DOHH2 (cell line): ENCODE measurements around the gene ISOC2.

Experiments
- H3F3A ChIP-seq: fragments of 200-600 bp; sonication (generic), shearing (Covaris generic); 2 replicates; pipeline ENCODE4 v1.6.0; 2016; ENCODE audit warnings: antibody characterized with exemption, mild to moderate bottlenecking; ENCODE audit not compliant: control insufficient read depth, insufficient read depth
- H3K27ac ChIP-seq: fragments of 200-600 bp; sonication (generic); 2 replicates; pipeline ENCODE4 v1.5.1; 2014; ENCODE audit warnings: low read depth, mild to moderate bottlenecking, low read length, moderate library complexity
- H3K27me3 ChIP-seq: fragments of 200-600 bp; sonication (generic); 2 replicates; pipeline ENCODE4 v1.6.1; 2014; ENCODE audit warnings: mild to moderate bottlenecking, low read length, mixed read lengths; ENCODE audit not compliant: control insufficient read depth
- H3K36me3 ChIP-seq: fragments of 200-600 bp; sonication (generic); 2 replicates; pipeline ENCODE4 v1.6.1; 2014; ENCODE audit warnings: mild to moderate bottlenecking, low read length, moderate library complexity, mixed read lengths; ENCODE audit not compliant: control insufficient read depth
- H3K4me1 ChIP-seq: fragments of 200-600 bp; sonication (generic); 2 replicates; pipeline ENCODE4 v1.6.1; 2014; ENCODE audit warnings: mild to moderate bottlenecking, low read length, mixed read lengths; ENCODE audit not compliant: control insufficient read depth
- H3K4me2 ChIP-seq: fragments of 200-600 bp; sonication (generic); 2 replicates; pipeline ENCODE4 v1.6.0; 2014; ENCODE audit warnings: mild to moderate bottlenecking, low read length, moderate library complexity
- H3K4me3 ChIP-seq: fragments of 200-600 bp; sonication (generic); 2 replicates; pipeline ENCODE4 v1.5.1; 2014; ENCODE audit warnings: mild to moderate bottlenecking, low read length, mixed read lengths
- H3K79me2 ChIP-seq: fragments of 200-600 bp; sonication (generic); 2 replicates; pipeline ENCODE4 v1.6.1; 2014; ENCODE audit warnings: mild to moderate bottlenecking, low read length, mixed read lengths; ENCODE audit not compliant: control insufficient read depth
- H3K9me2 ChIP-seq: fragments of 200-600 bp; sonication (generic); replicated peaks from 2 replicates; pipeline ENCODE4 v1.6.1; 2014; ENCODE audit warnings: mild to moderate bottlenecking, low read length, mixed read lengths; ENCODE audit not compliant: control insufficient read depth
- H3K9me3 ChIP-seq: fragments of 200-600 bp; sonication (generic); 2 replicates; pipeline ENCODE4 v1.6.1; 2014; ENCODE audit warnings: antibody characterized with exemption, low read length, mixed read lengths; ENCODE audit not compliant: control insufficient read depth, insufficient read depth
- H4K20me1 ChIP-seq: fragments of 200-600 bp; sonication (generic); 2 replicates; pipeline ENCODE4 v1.6.0; 2014; ENCODE audit warnings: low read depth, mild to moderate bottlenecking, antibody characterized with exemption, low read length, moderate library complexity; ENCODE audit not compliant: control insufficient read depth, insufficient read depth
- CTCF ChIP-seq: fragments of 200-600 bp; sonication (generic); IDR thresholded peaks from one replicate; pipeline ENCODE4 v1.5.1; 2014; ENCODE audit warnings: antibody characterized with exemption, mild to moderate bottlenecking, low read depth, low read length; ENCODE audit not compliant: poor library complexity, severe bottlenecking
- EZH2phosphoT487 ChIP-seq: fragments of 200-600 bp; sonication (generic); IDR thresholded peaks from 2 replicates; pipeline ENCODE4 v1.6.1; 2017; ENCODE audit warnings: borderline replicate concordance, mild to moderate bottlenecking, antibody characterized with exemption, low read length, moderate library complexity, mixed read lengths

Gene ISOC2

GRCh38 chr19:55486043-55486970 lies 24.9 kb upstream of the ISOC2 start:
- no peaks in the 10 kb centered on the region for H3K9me3 ChIP-seq
- H3K36me3 ChIP-seq = peaks cover 5% of the 10 kb centered on the region
- TF ChIP-seq CTCF = no peak
- peak overlapping the region; percentile 74 for H3K4me2 ChIP-seq
- H3K4me1 ChIP-seq = peaks cover 18% of the 10 kb centered on the region
- no peaks in the 10 kb centered on the region; the same call in 1 of the 2 replicates for H3F3A ChIP-seq
- peaks cover 5% of the 10 kb centered on the region for H3K79me2 ChIP-seq
- H3K4me3 ChIP-seq = peak overlapping the region; percentile 92
- no peaks in the 10 kb centered on the region for H4K20me1 ChIP-seq
- H3K27me3 ChIP-seq = no peaks in the 10 kb centered on the region
- H3K9me2 ChIP-seq = no peaks in the 10 kb centered on the region
- no peak overlapping the region for H3K27ac ChIP-seq

DNA sequence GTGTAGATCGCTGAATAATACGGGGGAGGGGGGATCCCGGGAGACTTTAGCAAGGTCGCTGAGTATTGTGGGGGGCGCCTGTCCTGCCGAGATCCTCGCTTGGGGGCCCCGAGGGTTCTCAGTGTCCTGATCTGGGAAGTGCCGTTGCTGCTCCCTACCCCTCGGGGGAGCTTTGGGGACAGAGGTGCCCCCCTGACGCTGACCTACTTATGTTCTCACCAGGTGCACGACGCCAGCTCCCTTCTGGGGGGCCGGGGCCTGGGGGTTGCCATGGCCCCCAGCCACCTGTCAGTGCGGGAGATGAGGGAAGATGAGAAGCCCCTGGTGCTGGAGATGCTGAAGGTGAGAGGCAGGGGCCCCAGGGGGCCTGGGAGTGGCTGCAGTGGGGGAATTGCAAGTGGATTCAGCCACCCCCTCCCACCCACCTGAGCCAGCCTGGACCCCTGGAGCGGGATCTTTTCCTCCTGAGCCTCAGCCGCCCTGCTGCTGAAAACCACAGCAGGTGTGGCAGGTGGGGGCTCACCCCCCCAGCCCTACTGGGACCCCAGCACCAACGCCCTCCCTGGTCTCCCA lies 24.1 kb upstream of the ISOC2 start:
- H3K27me3 ChIP-seq = no peaks in the 10 kb centered on the region
- H3F3A ChIP-seq = no peaks in the 10 kb centered on the region; the same call in 1 of the 2 replicates
- peak overlapping the region; percentile 74 for H3K4me2 ChIP-seq
- peaks cover 5% of the 10 kb centered on the region for H3K79me2 ChIP-seq
- peaks cover 18% of the 10 kb centered on the region for H3K4me1 ChIP-seq
- H3K9me2 ChIP-seq = no peaks in the 10 kb centered on the region
- TF ChIP-seq EZH2phosphoT487 = no peak
- TF ChIP-seq CTCF = no peak
- peaks cover 5% of the 10 kb centered on the region for H3K36me3 ChIP-seq
- H3K27ac ChIP-seq = peak overlapping the region; percentile 40
- H4K20me1 ChIP-seq = no peaks in the 10 kb centered on the region
- no peaks in the 10 kb centered on the region for H3K9me3 ChIP-seq
- H3K4me3 ChIP-seq = peak overlapping the region; percentile 92

GRCh38 chr19:55484593-55485438 lies 23.4 kb upstream of the ISOC2 start, which contains the start of gene NAT14:
Gene NAT14 (plus strand): TSS chr19:55485188. CDS start chr19:55485709, 521 bp downstream.
- no peaks in the 10 kb centered on the region; the same call in 1 of the 2 replicates for H3F3A ChIP-seq
- peak within 1 kb of the TSS; percentile 40 for H3K27ac ChIP-seq
- peaks cover 18% of the 10 kb centered on the region for H3K4me1 ChIP-seq

More at GRCh38 chr19:55484593-55485438, 23.4 kb upstream of the ISOC2 start, which contains the start of gene NAT14:
- Histone ChIP-seq H3K4me2 (peak within 1 kb of the TSS; percentile 74), H3K9me3 (no peaks in the 10 kb centered on the region), H4K20me1 (no peaks in the 10 kb centered on the region), H3K27me3 (no peaks in the 10 kb centered on the region), H3K79me2 (peaks cover 5% of the 10 kb centered on the region), H3K4me3 (peak within 1 kb of the TSS; percentile 92), H3K9me2 (no peaks in the 10 kb centered on the region), H3K36me3 (peaks cover 5% of the 10 kb centered on the region)
- no peak for TF ChIP-seq CTCF
- no peak for TF ChIP-seq EZH2phosphoT487
